Activated CD4-positive, CD25-positive, alpha-beta regulatory T cell (primary cell): ENCODE measurements around the gene PLEKHA5.

ENCODE experiments used
- DNase-seq, 4 experiments: peaks; one replicate each; lab custom pipeline; 2025; lab: John Stamatoyannopoulos, UW

Gene PLEKHA5

GRCh38 chr12:19130224-19131024 is 891 bp downstream of the PLEKHA5 start:
- no peak for DNase-seq

- DNase-seq: no peak
These were observed 1.5 kb downstream of the PLEKHA5 start for GRCh38 chr12:19131025-19131444.

- no peak for DNase-seq
These were observed 9.0 kb downstream of the PLEKHA5 start for GRCh38 chr12:19138551-19138950.

- DNase-seq: no peak
These were observed 9.4 kb downstream of the PLEKHA5 start for GRCh38 chr12:19138956-19139355.

- no peak for DNase-seq
These were observed 10.2 kb downstream of the PLEKHA5 start for GRCh38 chr12:19139615-19140194.

- no peak for DNase-seq
These were observed 11.1 kb downstream of the PLEKHA5 start for GRCh38 chr12:19140381-19141236.

- no peak for DNase-seq
These were observed 13.0 kb downstream of the PLEKHA5 start for GRCh38 chr12:19142499-19142898.

- DNase-seq: no peak
These were observed 14.8 kb downstream of the PLEKHA5 start for GRCh38 chr12:19144287-19144686.

GRCh38 chr12:19144985-19145384 is 15.5 kb downstream of the PLEKHA5 start:
- DNase-seq: no peak

- DNase-seq: no peak
These were observed 19.3 kb downstream of the PLEKHA5 start for GRCh38 chr12:19148860-19149259.

GRCh38 chr12:19150273-19150900 is 20.9 kb downstream of the PLEKHA5 start:
- no peak for DNase-seq

GRCh38 chr12:19151298-19151697 is 21.8 kb downstream of the PLEKHA5 start:
- DNase-seq: no peak

GRCh38 chr12:19153396-19153795 is 23.9 kb downstream of the PLEKHA5 start:
- no peak for DNase-seq

- DNase-seq: no peak
These were observed 25.2 kb downstream of the PLEKHA5 start for GRCh38 chr12:19154686-19155085.

- DNase-seq: no peak
These were observed 26.6 kb downstream of the PLEKHA5 start for GRCh38 chr12:19155981-19156734.

- DNase-seq: no peak
These were observed 29.4 kb downstream of the PLEKHA5 start for GRCh38 chr12:19158923-19159322.

GRCh38 chr12:19161216-19161615 is 31.7 kb downstream of the PLEKHA5 start:
- DNase-seq: no peak

- no peak for DNase-seq
These were observed 35.9 kb downstream of the PLEKHA5 start for GRCh38 chr12:19165451-19165850.

GRCh38 chr12:19166387-19166786 is 36.9 kb downstream of the PLEKHA5 start:
- DNase-seq: no peak

GRCh38 chr12:19166956-19167355 is 37.4 kb downstream of the PLEKHA5 start:
- no peak for DNase-seq

GRCh38 chr12:19167708-19168107 is 38.2 kb downstream of the PLEKHA5 start:
- DNase-seq: no peak

- DNase-seq: no peak
These were observed 39.1 kb downstream of the PLEKHA5 start for GRCh38 chr12:19168644-19169043.
